AG04450 (cell line): ENCODE results near the gene OR2V1. TPM values are rescaled to one million over a fixed set of nuclear protein-coding genes. Genes with fewer than 3 reads are reported as not detected.
"Not testable (repeated sequence)": the region's sequence is repeated elsewhere in the genome, so short reads cannot be mapped to it uniquely, and the experiment has no call there.

Experiments
- CTCF ChIA-PET: fragments of 300-600, 350-600 bp; formaldehyde crosslinking; extraction: SDS; loops from one replicate; lab custom pipeline; 2022; ENCODE audit warnings: antibody characterized with exemption, inconsistent platforms; lab: Charles Lee
- POLR2A ChIA-PET: fragments of 350-600 bp; formaldehyde crosslinking; extraction: SDS; loops from one replicate; lab custom pipeline; 2021; ENCODE audit warnings: antibody characterized with exemption, inconsistent platforms; lab: Yijun Ruan, JAX
- DNase-seq: peaks from one replicate; pipeline ENCODE4 v3.0.0-alpha.2; 2011; ENCODE audit warnings: low read depth, low spot score
- H3K27ac ChIP-seq: one replicate; pipeline ENCODE4 v1.5.1; 2012; ENCODE audit warnings: low read depth, low read length, control low read depth
- H3K27me3 ChIP-seq: one replicate; pipeline ENCODE4 v1.6.0; 2012; ENCODE audit warnings: low read length; ENCODE audit not compliant: control insufficient read depth, insufficient read depth
- H3K4me3 ChIP-seq: 2 replicates; pipeline ENCODE4 v1.5.1; 2011; ENCODE audit warnings: mild to moderate bottlenecking, low read depth, low read length, control low read depth
- H3K9me3 ChIP-seq: 2 replicates; pipeline ENCODE4 v1.5.1; 2012; ENCODE audit warnings: low read length; ENCODE audit not compliant: control insufficient read depth, insufficient read depth
- polyA plus RNA-seq: library from polyadenylated mRNA; depleted of rRNA; stranded (reverse); fragments of >200 nt; gene quantifications from 2 replicates; pipeline ENCODE4 v1.2.3, GENCODE V29; 2011
- TF ChIP-seq, protein P1 (sequence below): IDR thresholded peaks from 2 replicates; pipeline ENCODE4 v1.5.1; 2011; ENCODE audit warnings: low read depth, low read length, control low read depth, inconsistent platforms

OR2V1 gene
- polyA plus RNA-seq, 1 experiment, result not detected

DNA sequence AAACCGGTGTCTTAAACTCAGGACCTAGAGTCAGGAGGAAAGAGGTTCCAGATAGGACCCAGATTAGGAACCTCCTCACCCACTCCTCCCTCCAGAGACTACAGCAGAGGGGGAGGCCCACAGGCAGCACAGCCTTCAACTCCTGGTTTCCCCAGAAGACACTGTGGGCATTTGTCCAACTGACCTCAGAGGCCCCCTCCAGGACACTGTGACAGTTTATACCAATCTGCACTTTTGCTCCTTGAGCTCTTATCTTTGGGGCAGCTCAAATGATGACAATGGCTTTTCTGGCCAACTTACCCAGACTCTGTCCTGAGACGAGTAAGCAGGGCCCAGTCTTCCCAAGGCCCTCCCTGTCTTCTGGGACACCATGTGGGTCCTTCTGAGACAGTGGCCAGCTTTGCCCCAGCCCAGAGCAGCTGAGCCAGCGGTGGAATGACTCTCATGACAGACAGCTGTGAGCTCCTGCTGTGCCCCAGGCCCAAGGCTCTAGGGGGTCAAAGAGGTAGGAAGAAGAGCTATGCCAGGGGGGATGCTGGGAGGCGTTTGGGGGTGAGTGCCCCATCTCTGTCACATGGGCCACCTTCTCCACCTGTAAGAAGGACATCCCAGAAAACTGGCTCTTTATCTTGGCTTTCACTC is 30.7 kb upstream of the OR2V1 start:
- POLR2A ChIA-PET, result no interaction called here
- CTCF ChIA-PET, result interaction anchor here (0.6 kb wide), 1 partner anchor 21 kb away, joined by 3 read pairs; no protein-coding TSS in a partner anchor
- Histone ChIP-seq H3K27ac (peak overlapping the region; percentile 80), H3K9me3 (no peaks in the 10 kb centered on the region; the same call in 1 of the 2 replicates), H3K27me3 (no peaks in the 10 kb centered on the region), H3K4me3 (no peak overlapping the region)
- TF ChIP-seq, protein P1, sequence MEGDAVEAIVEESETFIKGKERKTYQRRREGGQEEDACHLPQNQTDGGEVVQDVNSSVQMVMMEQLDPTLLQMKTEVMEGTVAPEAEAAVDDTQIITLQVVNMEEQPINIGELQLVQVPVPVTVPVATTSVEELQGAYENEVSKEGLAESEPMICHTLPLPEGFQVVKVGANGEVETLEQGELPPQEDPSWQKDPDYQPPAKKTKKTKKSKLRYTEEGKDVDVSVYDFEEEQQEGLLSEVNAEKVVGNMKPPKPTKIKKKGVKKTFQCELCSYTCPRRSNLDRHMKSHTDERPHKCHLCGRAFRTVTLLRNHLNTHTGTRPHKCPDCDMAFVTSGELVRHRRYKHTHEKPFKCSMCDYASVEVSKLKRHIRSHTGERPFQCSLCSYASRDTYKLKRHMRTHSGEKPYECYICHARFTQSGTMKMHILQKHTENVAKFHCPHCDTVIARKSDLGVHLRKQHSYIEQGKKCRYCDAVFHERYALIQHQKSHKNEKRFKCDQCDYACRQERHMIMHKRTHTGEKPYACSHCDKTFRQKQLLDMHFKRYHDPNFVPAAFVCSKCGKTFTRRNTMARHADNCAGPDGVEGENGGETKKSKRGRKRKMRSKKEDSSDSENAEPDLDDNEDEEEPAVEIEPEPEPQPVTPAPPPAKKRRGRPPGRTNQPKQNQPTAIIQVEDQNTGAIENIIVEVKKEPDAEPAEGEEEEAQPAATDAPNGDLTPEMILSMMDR, result no peak
- no peak for DNase-seq

GRCh38 chr5:181160755-181161533 is 30.0 kb upstream of the OR2V1 start:
- H3K4me3 ChIP-seq, result peak overlapping the region; percentile 35; the same call in 1 of the 2 replicates
- DNase-seq, POLR2A ChIA-PET, H3K9me3 ChIP-seq, H3K27me3 ChIP-seq: not testable (repeated sequence)
- H3K27ac ChIP-seq, result peak overlapping the region; percentile 80
- CTCF ChIA-PET, result interaction anchor here (1.2 to 1.9 kb wide), 2 partner anchors 24 to 376 kb away, joined by 4 to 8 read pairs; no protein-coding TSS in a partner anchor

DNA sequence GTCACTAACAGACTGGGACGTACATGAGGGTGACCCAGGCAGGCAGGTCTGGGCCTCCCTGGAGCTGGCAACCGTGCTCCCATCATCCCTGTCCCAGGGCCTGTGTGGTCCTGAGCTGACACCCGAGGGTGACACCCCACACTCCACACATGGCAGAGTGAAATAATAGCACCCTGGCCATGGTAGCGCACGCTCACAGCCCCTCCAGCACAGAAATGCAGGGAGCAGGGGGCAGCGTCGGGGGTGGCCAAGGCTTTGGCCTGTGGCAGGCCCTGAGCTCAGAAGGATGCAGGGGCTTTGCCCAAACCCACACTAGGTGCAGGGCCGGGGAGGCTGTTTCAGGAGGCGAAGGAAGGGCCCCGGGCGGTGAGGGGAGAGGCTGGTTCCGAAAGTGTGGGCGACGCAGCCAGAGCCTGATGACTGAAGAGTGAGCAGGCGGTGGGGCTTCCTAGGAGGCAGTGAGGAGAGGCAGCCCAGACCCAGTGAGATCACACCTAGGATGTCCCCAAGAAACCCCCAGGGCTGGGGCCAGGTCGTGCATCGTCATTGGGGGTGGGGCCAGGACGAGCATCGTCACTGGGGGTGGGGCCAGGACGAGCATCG is 29.3 kb upstream of the OR2V1 start:
- POLR2A ChIA-PET, result no interaction called here
- Histone ChIP-seq H3K27ac (peak overlapping the region; percentile 90), H3K9me3 (no peaks in the 10 kb centered on the region; the same call in 1 of the 2 replicates), H3K27me3 (peaks cover 2% of the 10 kb centered on the region), H3K4me3 (peak overlapping the region; percentile 49)
- CTCF ChIA-PET, result interaction anchor here (1.1 to 1.9 kb wide), 4 partner anchors 23 to 376 kb away, joined by 3 to 8 read pairs (median 4); no protein-coding TSS in a partner anchor
- no peak for DNase-seq
- TF ChIP-seq, protein P1, result no peak

DNA sequence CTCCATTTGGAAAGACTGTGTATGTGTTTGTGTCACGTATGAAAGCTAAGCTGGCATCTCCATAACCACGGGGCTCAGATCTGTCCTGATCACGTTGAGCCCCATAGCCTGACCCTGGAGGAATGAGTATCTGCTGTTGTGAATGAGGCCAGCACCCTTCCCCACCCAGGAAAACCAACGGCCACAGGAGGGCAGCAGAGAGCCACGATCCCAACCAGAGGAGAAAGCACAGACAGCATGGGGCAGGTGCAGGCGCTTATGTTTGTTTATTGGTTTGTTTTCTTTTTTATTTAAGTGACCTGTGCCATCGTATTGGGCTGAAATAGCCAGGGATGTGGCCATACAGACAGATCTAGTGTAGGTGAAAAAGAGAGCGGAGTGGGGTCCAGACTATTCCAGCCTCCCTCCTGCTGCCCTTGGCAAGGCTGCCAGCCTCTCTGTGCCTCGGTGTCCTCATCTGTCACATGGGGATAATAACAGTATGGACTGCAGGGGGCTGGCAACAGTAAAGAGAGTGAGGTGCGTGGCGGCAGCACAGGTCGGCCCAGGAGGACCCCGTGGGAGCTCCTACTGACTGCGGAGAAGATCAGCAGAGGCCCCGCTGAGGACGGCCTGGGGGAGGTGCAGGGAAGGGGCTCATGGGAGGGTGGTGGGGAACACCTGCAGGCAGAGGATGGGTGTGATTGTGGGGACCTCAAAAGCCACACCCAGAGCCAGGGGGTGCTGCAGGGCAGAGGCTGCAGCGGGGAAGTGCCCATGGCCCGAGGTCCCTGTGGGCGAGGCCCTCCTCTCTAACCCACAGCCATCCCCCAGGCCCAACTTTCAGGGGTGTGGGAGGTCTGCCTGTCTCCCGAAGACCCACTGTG is 28.6 kb upstream of the OR2V1 start:
- TF ChIP-seq, protein P1, result peak; percentile 94
- H3K9me3 ChIP-seq, result no peaks in the 10 kb centered on the region; the same call in 1 of the 2 replicates
- no peak overlapping the region for H3K4me3 ChIP-seq
- peak; percentile 38 for DNase-seq
- CTCF ChIA-PET, result interaction anchor here (0.9 to 2.0 kb wide), 8 partner anchors 9 to 375 kb away, joined by 3 to 8 read pairs (median 4); no protein-coding TSS in a partner anchor
- POLR2A ChIA-PET, result no interaction called here
- H3K27me3 ChIP-seq, result peaks cover 2% of the 10 kb centered on the region
- peak overlapping the region; percentile 90 for H3K27ac ChIP-seq

- DNase-seq, result no peak
- ChIA-PET CTCF (interaction anchor here (0.6 to 2.0 kb wide), 8 partner anchors 10 to 480 kb away, joined by 3 to 7 read pairs (median 4); no protein-coding TSS in a partner anchor), POLR2A (no interaction called here)
- TF ChIP-seq, protein P1, result no peak
- H3K4me3 ChIP-seq, result no peak overlapping the region
- H3K9me3 ChIP-seq, result no peaks in the 10 kb centered on the region; the same call in 1 of the 2 replicates
- peaks cover 2% of the 10 kb centered on the region for H3K27me3 ChIP-seq
- H3K27ac ChIP-seq, result no peak overlapping the region
Observed at GRCh38 chr5:181158869-181159268, 27.9 kb upstream of the OR2V1 start.
